HCT116 (cell line): ENCODE data around the gene GYS2.

ENCODE experiments used
- CBX3 ChIP-seq: IDR thresholded peaks from 2 replicates; pipeline ENCODE4 v1.6.1; 2012; ENCODE audit warnings: low read depth
- EGR1 ChIP-seq: IDR thresholded peaks from 2 replicates; pipeline ENCODE4 v1.6.1; 2012; ENCODE audit warnings: low read depth
- ELF1 ChIP-seq: IDR thresholded peaks from 2 replicates; pipeline ENCODE4 v1.6.1; 2012; ENCODE audit warnings: low read depth, borderline replicate concordance
- EZH2 ChIP-seq: fragments of 200-600 bp; sonication (generic); IDR thresholded peaks from 2 replicates; pipeline ENCODE4 v1.6.1; 2017; ENCODE audit warnings: antibody characterized with exemption, mixed run types
- EZH2phosphoT487 ChIP-seq: fragments of 200-600 bp; IDR thresholded peaks from 2 replicates; pipeline ENCODE4 v1.6.1; 2018; ENCODE audit warnings: antibody characterized with exemption, borderline replicate concordance
- JUND ChIP-seq: IDR thresholded peaks from 2 replicates; pipeline ENCODE4 v1.6.1; 2012
- POLR2A ChIP-seq: IDR thresholded peaks from 2 replicates; pipeline ENCODE4 v1.7.0; 2011; ENCODE audit warnings: borderline replicate concordance; ENCODE audit not compliant: insufficient read depth, insufficient read length; ENCODE audit errors: extremely low read depth
- POLR2AphosphoS5 ChIP-seq: IDR thresholded peaks from 2 replicates; pipeline ENCODE4 v1.6.1; 2011; ENCODE audit warnings: mild to moderate bottlenecking, low read depth, low read length, moderate library complexity
- SP1 ChIP-seq: IDR thresholded peaks from 2 replicates; pipeline ENCODE4 v1.6.1; 2012; ENCODE audit warnings: low read depth
- SRF ChIP-seq: IDR thresholded peaks from 2 replicates; pipeline ENCODE4 v1.6.1; 2012; ENCODE audit warnings: low read depth
- ZNF274 ChIP-seq: fragments of 200-500 bp; sonication (Bioruptor generic); IDR thresholded peaks from 2 replicates; pipeline ENCODE4 v1.6.1; 2014; ENCODE audit warnings: mild to moderate bottlenecking, low read depth, low read length, inconsistent platforms
- TF ChIP-seq, protein P1 (sequence below), 3 experiments: fragments of 200-600 bp in 1 of 3; sonication (generic) in 1 of 3; IDR thresholded peaks in 2 of 3; conservative IDR thresholded peaks in 1 of 3; 2 replicates each; pipeline ENCODE4 v1.5.1; 2012 to 2017; ENCODE audit warnings: low read depth in 2 of 3, low read length in 2 of 3, antibody characterized with exemption in 1 of 3, borderline replicate concordance in 1 of 3, control low read depth in 1 of 3, mild to moderate bottlenecking in 1 of 3, mixed read lengths in 1 of 3, mixed run types in 1 of 3, moderate library complexity in 1 of 3; ENCODE audit not compliant: insufficient read depth in 1 of 3
- TF ChIP-seq, protein P2 (sequence below): IDR thresholded peaks from 2 replicates; pipeline ENCODE4 v1.6.1; 2012
- TF ChIP-seq, protein P3 (sequence below): IDR thresholded peaks from 2 replicates; pipeline ENCODE4 v1.6.1; 2012

DNA sequence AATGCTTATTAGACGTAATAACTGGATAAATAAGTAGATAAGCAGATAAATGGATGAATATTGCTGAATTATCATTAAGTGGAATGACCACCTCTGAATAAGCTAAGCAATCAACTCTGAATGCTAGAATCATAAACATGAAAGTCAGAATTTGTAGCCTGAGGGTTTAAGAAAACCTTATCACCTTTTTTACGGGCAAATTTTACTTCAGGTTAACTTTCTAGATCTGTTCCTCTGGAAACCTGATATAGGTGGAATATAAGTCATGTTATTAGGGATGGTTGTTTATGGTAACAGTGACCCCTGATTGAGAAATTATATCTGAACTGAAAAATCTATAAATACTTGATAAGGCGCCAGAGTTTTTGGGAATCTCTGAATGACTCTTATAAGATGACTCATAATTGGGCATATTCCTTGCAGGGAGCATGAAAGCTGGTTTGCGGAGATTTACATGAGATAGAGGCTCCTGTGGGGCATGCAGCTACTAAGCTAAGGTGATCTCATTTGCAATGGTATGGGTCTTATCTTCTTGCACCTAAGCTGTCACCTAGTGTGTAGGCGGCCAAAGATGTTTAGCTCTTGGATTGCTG is 66.5 kb downstream of the GYS2 start:
- TF ChIP-seq, protein P1, sequence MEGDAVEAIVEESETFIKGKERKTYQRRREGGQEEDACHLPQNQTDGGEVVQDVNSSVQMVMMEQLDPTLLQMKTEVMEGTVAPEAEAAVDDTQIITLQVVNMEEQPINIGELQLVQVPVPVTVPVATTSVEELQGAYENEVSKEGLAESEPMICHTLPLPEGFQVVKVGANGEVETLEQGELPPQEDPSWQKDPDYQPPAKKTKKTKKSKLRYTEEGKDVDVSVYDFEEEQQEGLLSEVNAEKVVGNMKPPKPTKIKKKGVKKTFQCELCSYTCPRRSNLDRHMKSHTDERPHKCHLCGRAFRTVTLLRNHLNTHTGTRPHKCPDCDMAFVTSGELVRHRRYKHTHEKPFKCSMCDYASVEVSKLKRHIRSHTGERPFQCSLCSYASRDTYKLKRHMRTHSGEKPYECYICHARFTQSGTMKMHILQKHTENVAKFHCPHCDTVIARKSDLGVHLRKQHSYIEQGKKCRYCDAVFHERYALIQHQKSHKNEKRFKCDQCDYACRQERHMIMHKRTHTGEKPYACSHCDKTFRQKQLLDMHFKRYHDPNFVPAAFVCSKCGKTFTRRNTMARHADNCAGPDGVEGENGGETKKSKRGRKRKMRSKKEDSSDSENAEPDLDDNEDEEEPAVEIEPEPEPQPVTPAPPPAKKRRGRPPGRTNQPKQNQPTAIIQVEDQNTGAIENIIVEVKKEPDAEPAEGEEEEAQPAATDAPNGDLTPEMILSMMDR (IDR thresholded peaks at IDR 0.05 in 2 of 3, conservative IDR thresholded peaks at IDR 0.05 in 1 of 3; ENCODE audit: borderline replicate concordance in 1 of 3, insufficient read depth in 1 of 3, low read depth in 2 of 3, low read length in 2 of 3), result no peak
- TF ChIP-seq SP1, result no peak
- TF ChIP-seq EZH2phosphoT487, result no peak
- TF ChIP-seq, protein P2, sequence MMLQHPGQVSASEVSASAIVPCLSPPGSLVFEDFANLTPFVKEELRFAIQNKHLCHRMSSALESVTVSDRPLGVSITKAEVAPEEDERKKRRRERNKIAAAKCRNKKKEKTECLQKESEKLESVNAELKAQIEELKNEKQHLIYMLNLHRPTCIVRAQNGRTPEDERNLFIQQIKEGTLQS, result no peak
- TF ChIP-seq SRF, result no peak
- no peak for TF ChIP-seq POLR2A
- no peak for TF ChIP-seq EZH2
- TF ChIP-seq ELF1, result no peak
- no peak for TF ChIP-seq POLR2AphosphoS5
- TF ChIP-seq EGR1, result no peak
- no peak for TF ChIP-seq JUND
- TF ChIP-seq ZNF274, result no peak
- TF ChIP-seq, protein P3, sequence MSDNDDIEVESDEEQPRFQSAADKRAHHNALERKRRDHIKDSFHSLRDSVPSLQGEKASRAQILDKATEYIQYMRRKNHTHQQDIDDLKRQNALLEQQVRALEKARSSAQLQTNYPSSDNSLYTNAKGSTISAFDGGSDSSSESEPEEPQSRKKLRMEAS, result no peak
- no peak for TF ChIP-seq CBX3
